Endometrium (tissue), 2 donors: ENCODE data around the gene GRK6.

Source experiments
- FAIRE-seq: peaks from 2 replicates; lab custom pipeline; 2012; peaks lifted over from hg19 to GRCh38; lab: Jason Lieb, UNC
- donor health status: control.
- donor health status: control.

Gene GRK6

DNA sequence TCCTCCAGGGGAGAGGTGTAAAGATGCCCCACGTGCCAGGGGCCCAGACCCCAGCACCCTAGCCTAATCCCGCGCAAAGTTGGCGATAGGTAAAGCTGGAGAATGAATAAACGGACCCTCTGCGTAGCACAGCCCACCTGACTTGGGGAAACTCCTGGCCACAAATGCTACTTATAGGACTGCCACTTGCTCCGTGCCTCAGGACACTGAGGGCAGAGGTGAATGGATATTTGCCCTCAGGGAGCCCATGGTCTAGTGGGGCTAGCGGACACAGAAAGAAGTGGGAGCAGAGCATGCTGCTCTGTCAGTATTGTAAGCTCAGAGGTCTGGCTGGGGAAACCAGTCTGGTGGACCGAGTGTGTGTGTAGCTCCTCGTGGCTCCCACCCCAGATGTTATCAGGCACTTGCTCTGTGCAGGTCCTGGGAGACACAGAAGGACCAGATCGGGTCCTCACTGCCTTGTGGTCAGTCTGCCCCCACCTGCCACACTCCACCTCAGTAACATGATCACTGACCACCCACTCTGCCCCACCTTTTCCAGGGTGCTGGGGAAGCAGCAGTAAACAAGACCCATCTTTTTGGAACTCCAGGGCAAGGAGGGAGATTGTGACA, 841 bp downstream of the GRK6 start:
- no peak for FAIRE-seq

DNA sequence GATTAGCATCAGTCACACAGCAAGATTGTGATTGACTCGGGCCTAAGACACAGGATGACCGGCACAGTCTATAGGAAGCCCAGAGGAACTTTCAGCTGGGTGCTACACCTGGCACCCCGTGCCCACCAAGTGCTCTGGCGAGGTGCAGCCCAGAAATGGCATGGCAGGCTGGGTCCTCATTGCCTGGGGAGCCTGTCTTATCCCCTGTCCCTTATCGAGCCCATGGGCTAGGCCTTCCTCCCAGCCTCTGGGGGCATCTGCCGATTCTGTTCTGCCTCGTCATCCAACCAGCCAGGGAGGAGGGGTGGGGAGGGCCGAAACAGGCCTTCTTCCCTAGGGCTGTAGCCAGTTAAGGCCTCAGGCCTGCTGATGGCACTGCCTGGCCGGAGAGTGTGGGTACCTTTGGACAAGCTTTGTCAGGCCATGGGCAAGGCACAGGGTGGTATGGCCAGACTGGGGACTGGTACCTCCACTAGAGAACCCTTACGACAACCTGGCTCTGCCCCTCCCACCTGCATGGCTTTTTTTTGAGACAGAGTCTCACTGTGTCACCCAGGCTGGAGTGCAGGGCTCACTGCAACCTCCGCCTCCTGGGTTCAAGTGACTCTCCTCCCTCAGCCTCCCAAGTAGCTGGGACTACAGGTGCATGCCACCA, 1.6 kb downstream of the GRK6 start:
- no peak for FAIRE-seq

DNA sequence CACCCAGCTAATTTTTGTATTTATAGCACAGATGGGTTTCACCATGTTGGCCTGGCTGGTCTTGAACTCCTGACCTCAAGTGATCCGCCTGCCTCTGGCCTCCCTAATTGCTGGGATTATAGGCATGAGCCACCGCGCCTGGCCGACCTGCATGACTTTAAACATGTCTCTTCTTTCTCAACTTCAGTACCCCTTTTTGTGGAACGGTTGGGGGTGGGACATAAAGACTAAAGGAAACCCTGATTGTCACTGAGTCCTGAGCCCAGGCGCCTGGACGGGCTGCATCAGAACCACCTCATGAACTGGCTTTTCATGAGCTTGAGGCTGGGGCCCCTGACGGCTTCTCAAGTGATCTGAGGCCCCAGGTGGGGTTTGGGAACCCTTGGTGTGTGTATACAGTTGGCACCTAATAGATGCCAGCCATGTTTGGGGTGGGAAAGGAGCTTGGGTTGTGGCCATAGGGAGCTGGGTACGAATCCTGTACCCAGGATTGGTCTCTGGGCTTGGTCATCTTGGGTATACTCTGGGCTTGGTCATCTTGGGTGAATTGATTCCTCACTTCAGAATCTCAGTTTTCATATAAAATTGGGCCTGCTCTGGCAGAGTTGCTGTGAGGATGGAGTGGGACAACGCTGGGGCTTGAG, 2.2 kb downstream of the GRK6 start:
- no peak for FAIRE-seq

- FAIRE-seq = no peak
Observed at GRCh38 chr5:177429248-177430040, 3.0 kb downstream of the GRK6 start.

DNA sequence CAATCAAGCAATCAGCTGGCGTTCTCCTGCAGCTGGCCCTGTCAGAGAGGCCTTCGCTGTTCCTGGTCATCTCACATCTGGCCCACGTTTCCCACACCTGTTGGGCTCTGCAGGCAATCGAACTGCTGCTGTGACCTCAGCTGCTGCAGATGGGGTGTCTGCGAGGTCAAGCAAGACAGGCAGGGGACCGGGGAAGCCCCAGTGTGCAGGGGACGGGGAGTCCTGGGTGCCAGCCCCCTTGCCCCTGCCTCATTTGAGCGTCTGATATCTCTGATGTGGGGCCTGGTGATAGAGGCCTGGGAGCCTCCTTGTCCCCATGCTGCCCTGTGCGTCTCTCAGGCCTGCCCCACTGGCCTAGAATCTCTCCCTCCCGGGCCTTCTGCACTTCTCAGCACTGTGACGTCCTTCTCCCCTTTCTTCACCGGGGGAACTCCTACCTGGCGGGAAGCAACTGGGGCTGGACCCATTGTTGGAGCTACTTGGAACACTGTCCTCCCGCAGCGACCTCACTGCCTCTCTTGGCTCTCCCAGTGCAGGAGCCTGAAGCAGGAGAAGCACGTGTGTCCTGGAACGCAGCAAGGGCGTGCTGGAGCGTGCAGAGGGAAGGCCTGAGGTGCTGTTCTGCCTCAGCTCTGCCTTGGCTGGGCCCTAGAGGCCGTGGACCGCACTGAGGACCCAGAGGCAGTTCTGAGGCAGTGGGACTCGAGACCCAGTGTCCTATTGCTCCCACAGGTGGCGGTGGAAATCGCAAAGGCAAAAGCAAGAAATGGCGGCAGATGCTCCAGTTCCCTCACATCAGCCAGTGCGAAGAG, 3.9 kb downstream of the GRK6 start:
- FAIRE-seq = no peak

GRCh38 chr5:177430972-177431316, 4.5 kb downstream of the GRK6 start:
- FAIRE-seq = no peak

DNA sequence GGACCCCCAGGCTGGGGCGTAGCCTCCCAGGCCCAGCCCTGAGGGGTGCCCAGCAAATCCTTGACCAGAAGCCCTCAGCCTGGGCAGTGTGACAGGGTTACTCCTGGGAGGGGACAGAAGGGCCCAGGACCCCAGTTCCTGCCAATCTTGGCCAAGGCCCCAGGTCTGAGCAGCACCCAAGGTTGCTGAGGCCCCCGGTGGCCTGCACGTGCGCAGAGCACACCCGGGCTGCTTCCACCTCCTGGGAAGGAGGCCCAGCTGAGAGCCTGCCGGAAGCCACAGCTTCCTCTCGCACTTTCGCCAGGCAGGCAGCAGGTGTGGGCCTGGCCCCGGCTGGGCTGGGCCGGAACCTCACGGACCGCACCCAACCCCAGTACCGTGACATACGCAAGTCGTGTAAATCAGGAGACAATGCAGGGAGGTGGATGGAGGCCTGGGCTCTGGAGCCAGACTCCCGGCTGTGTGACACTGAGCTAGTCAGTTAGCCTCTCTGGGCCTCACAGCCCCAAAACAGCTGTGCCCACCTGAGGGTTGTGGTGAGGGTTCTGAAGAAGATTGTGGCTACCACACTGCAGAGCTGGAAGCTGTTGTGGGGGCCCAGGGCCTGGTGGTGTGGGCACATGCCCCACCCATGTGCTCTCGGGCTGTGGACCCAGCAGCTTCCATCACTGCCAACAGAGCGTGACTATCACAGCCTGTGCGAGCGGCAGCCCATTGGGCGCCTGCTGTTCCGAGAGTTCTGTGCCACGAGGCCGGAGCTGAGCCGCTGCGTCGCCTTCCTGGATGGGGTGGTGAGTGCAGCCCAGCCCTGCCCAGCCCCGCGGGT, 5.1 kb downstream of the GRK6 start:
- FAIRE-seq = no peak

DNA sequence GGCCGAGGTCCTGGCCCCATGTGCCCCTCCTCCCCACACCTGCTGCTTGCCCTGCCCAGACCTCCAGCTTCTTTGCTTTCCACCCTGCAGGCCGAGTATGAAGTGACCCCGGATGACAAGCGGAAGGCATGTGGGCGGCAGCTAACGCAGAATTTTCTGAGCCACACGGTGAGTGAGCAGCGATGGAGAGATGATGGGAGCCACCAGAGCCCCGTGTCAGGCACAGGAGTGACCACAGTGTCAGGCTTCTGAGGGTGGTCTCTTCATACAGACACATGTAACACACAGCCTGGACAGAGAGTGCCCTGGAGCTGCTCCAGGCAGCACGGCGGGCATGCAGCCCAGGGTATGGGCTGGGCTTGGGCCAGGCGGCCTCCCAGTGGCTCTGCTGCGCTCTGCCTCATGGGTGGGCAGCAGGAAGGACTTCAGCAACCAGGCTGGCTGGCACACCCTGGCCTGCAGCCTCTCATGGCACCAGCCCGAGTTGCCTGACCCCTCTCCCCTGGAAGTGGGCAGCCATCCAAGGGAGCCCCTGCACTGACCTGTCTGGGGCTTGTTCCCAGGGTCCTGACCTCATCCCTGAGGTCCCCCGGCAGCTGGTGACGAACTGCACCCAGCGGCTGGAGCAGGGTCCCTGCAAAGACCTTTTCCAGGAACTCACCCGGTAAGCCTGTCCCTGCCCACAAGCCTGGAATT, 5.8 kb downstream of the GRK6 start:
- no peak for FAIRE-seq

DNA sequence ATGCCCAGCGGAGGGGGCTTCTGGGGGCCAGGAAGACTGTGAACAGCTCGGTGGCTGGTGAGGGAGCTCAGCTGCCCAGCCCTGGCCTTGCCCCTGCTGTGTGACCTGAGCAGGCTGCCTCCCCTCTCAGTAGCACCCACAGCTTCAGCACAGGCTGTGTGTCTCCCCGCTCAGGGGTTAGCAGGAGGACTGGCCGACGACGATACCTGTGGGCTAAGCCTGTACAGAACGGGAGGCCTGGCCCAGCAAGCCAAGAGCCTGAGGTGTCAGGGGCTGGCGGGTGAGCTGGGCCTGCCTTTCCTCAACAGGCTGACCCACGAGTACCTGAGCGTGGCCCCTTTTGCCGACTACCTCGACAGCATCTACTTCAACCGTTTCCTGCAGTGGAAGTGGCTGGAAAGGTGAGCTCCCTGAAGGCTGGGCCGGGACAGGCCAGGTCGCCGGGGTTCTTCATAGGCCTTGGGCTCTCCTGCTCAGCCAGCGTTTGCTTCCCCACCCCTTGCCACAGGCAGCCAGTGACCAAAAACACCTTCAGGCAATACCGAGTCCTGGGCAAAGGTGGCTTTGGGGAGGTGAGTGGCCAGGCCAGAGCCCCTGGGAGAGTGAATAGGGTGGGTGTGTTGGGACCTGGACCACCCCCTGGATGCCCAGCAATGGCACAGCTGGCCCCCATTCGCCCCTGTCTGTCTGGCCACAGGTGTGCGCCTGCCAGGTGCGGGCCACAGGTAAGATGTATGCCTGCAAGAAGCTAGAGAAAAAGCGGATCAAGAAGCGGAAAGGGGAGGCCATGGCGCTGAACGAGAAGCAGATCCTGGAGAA, 6.6 kb downstream of the GRK6 start:
- no peak for FAIRE-seq

GRCh38 chr5:177433658-177434217, 7.3 kb downstream of the GRK6 start:
- FAIRE-seq = no peak

DNA sequence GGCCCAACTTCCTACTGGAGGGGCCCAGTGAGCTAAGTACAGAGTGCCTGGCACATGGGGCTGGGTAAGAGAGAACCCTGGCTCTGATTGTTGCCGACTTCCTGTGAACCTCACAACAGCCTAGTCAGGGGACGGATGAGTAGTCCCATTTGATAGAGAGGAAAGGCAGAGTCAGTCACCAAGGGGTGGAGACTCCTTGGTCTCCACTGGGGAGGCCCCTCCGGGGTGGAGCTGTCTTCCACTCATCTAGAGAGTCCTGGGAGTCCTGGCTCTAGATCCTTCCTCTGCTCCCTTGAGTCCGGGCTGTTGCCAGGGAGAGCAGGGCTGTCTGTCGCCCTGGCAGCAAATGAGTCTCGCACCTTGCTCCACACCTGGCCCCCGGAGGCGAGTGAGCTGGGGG, 8.0 kb downstream of the GRK6 start:
- no peak for FAIRE-seq

GRCh38 chr5:177434942-177435738, 8.7 kb downstream of the GRK6 start:
- FAIRE-seq = no peak

- no peak for FAIRE-seq
Observed at GRCh38 chr5:177435847-177436536, 9.5 kb downstream of the GRK6 start.

DNA sequence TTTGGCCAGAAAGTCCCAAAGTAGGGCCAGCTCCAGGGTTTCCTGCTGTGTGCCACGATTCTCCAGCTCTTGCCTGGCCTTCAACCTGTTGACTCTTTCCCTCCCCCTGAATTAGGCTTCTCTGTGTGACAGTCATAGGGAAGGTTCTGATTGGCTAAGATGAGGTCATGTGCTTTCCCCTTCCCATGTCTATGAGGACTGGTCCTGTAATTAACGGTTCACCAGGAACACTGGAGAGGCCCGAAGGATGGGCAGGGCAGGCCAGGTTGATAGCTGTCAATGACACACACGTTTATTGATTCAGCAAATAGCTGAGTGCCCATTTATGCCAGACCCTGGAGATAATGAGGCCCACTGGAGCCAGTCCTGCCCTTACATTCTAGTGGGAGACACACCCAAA, 11.1 kb downstream of the GRK6 start:
- FAIRE-seq = no peak

DNA sequence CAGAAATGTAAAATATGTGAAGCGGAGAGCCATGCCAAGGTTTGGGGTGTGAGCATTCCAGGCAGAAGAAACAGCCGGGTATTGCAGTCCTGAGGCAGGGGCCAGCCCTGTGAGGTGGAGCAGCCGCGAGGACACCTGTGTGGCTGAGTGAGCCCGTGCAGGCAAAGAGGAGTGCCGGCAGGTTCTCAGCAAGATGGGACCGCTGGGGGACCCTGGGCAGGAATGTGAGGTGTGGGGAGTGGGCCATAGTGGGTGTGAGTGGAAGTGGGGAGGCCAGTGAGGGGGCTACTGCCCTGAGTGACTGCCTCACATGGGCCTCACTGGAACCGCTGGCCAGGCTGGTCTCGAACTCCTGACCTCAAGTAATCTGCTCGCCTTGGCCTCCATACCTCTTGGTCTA, 12.0 kb downstream of the GRK6 start:
- FAIRE-seq = no peak

DNA sequence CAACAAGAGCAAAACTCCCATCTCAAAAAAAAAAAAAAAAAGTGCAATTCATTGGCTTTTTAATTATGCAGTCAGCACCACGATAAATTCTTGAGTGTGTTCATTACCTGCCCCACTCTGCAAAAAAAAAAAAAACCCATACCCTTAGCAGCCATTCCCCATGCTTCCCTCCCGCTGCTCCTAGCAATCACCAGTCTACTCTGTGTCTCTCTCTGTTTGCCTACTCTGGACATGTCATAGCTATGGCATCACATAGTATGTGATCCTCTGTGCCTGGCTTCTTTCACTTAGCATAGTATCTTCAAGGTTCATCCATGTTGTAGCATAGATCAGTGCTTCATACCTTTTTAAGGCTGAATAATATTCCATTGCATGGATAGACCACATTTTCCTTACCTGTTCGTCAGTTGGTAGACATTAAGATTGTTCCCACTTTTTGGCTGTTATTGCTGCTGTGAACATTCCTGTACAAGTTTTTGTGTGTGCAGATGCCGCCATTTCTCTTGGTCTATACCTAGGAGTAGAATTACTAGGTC, 13.1 kb downstream of the GRK6 start:
- FAIRE-seq = no peak

DNA sequence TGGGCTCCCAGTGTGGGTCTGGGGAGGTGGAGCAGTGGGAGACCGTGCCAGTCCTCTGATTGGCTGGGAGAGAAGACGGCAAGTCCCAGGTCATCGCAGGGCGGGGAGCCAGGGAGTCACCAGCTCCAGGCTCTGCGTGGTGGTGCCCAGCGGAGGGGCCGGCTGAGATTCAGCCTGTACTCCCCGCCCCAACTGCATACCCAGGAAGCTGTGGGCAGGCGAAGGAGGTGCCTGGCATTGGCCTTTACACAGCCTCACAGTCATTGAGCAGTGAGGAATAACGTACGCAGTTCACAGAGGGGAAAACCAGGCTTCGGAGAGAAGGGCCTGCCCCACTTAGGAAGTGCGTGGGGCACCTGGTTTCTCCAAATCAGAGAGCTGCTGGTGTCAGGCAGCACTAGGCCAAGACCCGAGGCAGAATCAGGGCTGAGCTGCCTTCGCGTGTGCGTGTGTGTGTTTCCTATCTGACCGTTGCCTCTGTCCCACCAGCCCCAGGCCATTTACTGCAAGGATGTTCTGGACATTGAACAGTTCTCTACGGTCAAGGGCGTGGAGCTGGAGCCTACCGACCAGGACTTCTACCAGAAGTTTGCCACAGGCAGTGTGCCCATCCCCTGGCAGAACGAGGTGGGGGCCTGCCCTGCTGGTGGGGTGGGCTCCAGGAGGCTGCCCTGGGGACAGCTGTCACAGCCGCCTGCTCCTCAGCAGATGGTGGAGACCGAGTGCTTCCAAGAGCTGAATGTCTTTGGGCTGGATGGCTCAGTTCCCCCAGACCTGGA, 13.9 kb downstream of the GRK6 start:
- no peak for FAIRE-seq
